ENCODE data around the gene PPARG. TPM values are rescaled to one million over a fixed set of nuclear protein-coding genes. Genes with fewer than 3 reads are reported as not detected.

The PPARG gene
- total and polyA plus RNA-seq, 2 experiments from 2014 or later: 0.49 to 0.76 TPM

- in situ Hi-C loops (cut with MboI): no loop called here
- H3K4me1 ChIP-seq (ENCODE audit: insufficient read depth): no peaks in the 10 kb centered on the region
- H3K4me2 ChIP-seq (ENCODE audit: unreplicated experiment): no peak overlapping the region
- no peaks in the 10 kb centered on the region for H3K9me3 ChIP-seq (ENCODE audit: low read depth)
- TF ChIP-seq EZH2 (IDR thresholded peaks at IDR 0.05; ENCODE audit: insufficient read depth, poor library complexity, severe bottlenecking) (no peak), EZH2phosphoT487 (IDR thresholded peaks at IDR 0.05; ENCODE audit: insufficient read depth, low read depth) (no peak)
- no peak overlapping the region for H3K9ac ChIP-seq
- H3K79me2 ChIP-seq (ENCODE audit: insufficient read depth): no peaks in the 10 kb centered on the region
- no peaks in the 10 kb centered on the region for H3K36me3 ChIP-seq (ENCODE audit: low read depth)
- H3K9me2 ChIP-seq (ENCODE audit: insufficient read depth): no peaks in the 10 kb centered on the region
- H4K20me1 ChIP-seq (ENCODE audit: insufficient read depth): no peaks in the 10 kb centered on the region
- H3F3A ChIP-seq (ENCODE audit: insufficient read depth): no peaks in the 10 kb centered on the region
- H3K4me3 ChIP-seq: no peak overlapping the region
- DNase-seq: no peak
- H3K27ac ChIP-seq: no peak overlapping the region
- H2AFZ ChIP-seq: no peak overlapping the region
- WGBS, 2 experiments (ENCODE audit: low coverage in 1 of 2, low lambda C conversion rate in 2 of 2, missing lambda C conversion rate in 2 of 2): 80 to 83% methylated on average over 1 of the region's 1 CpG
- H3K27me3 ChIP-seq (replicated peaks; ENCODE audit: insufficient read depth): no peaks in the 10 kb centered on the region
Observed at GRCh38 chr3:12463686-12464085, 174.8 kb downstream of the PPARG start.

GRCh38 chr3:12464181-12464580 is 175.3 kb downstream of the PPARG start:
- no peak for TF ChIP-seq EZH2 (IDR thresholded peaks at IDR 0.05; ENCODE audit: insufficient read depth, poor library complexity, severe bottlenecking)
- TF ChIP-seq EZH2phosphoT487 (IDR thresholded peaks at IDR 0.05; ENCODE audit: insufficient read depth, low read depth): no peak
- Histone ChIP-seq H3K4me3 (no peak overlapping the region), H3K79me2 (ENCODE audit: insufficient read depth) (no peaks in the 10 kb centered on the region), H3K4me1 (ENCODE audit: insufficient read depth) (no peaks in the 10 kb centered on the region), H2AFZ (no peak overlapping the region), H3K9me3 (ENCODE audit: low read depth) (no peaks in the 10 kb centered on the region), H3K36me3 (ENCODE audit: low read depth) (no peaks in the 10 kb centered on the region), H3K4me2 (ENCODE audit: unreplicated experiment) (no peak overlapping the region), H3K27ac (no peak overlapping the region), H4K20me1 (ENCODE audit: insufficient read depth) (no peaks in the 10 kb centered on the region), H3K9me2 (ENCODE audit: insufficient read depth) (no peaks in the 10 kb centered on the region), H3K27me3 (replicated peaks; ENCODE audit: insufficient read depth) (no peaks in the 10 kb centered on the region), H3F3A (ENCODE audit: insufficient read depth) (no peaks in the 10 kb centered on the region), H3K9ac (no peak overlapping the region)
- DNase-seq: no peak
- in situ Hi-C loops (cut with MboI): no loop called here

GRCh38 chr3:12465151-12465835 is 176.4 kb downstream of the PPARG start:
- DNase-seq: no peak
- in situ Hi-C loops (cut with MboI): no loop called here
- Histone ChIP-seq H3K79me2 (ENCODE audit: insufficient read depth) (no peaks in the 10 kb centered on the region), H3K4me1 (ENCODE audit: insufficient read depth) (no peaks in the 10 kb centered on the region), H3K4me2 (ENCODE audit: unreplicated experiment) (no peak overlapping the region), H3F3A (ENCODE audit: insufficient read depth) (peaks cover 4% of the 10 kb centered on the region; the same call in 1 of the 2 replicates), H4K20me1 (ENCODE audit: insufficient read depth) (no peaks in the 10 kb centered on the region), H2AFZ (no peak overlapping the region), H3K27me3 (replicated peaks; ENCODE audit: insufficient read depth) (no peaks in the 10 kb centered on the region), H3K27ac (no peak overlapping the region), H3K9ac (no peak overlapping the region), H3K36me3 (ENCODE audit: low read depth) (no peaks in the 10 kb centered on the region), H3K9me2 (ENCODE audit: insufficient read depth) (no peaks in the 10 kb centered on the region), H3K9me3 (ENCODE audit: low read depth) (no peaks in the 10 kb centered on the region), H3K4me3 (no peak overlapping the region)
- TF ChIP-seq EZH2phosphoT487 (IDR thresholded peaks at IDR 0.05; ENCODE audit: insufficient read depth, low read depth) (no peak), EZH2 (IDR thresholded peaks at IDR 0.05; ENCODE audit: insufficient read depth, poor library complexity, severe bottlenecking) (no peak)
- 78 to 81% methylated on average over 18 of the region's 18 CpGs for WGBS, 2 experiments (ENCODE audit: low coverage in 1 of 2, low lambda C conversion rate in 2 of 2, missing lambda C conversion rate in 2 of 2)

GRCh38 chr3:12465836-12466225 is 177.0 kb downstream of the PPARG start:
- Histone ChIP-seq H3K36me3 (ENCODE audit: low read depth) (no peaks in the 10 kb centered on the region), H3F3A (ENCODE audit: insufficient read depth) (peaks cover 6% of the 10 kb centered on the region; the same call in 1 of the 2 replicates), H3K9ac (no peak overlapping the region), H4K20me1 (ENCODE audit: insufficient read depth) (no peaks in the 10 kb centered on the region), H3K9me2 (ENCODE audit: insufficient read depth) (no peaks in the 10 kb centered on the region), H2AFZ (no peak overlapping the region), H3K27ac (no peak overlapping the region), H3K4me3 (no peak overlapping the region), H3K79me2 (ENCODE audit: insufficient read depth) (no peaks in the 10 kb centered on the region), H3K27me3 (replicated peaks; ENCODE audit: insufficient read depth) (no peaks in the 10 kb centered on the region), H3K9me3 (ENCODE audit: low read depth) (no peaks in the 10 kb centered on the region), H3K4me2 (ENCODE audit: unreplicated experiment) (no peak overlapping the region), H3K4me1 (ENCODE audit: insufficient read depth) (no peaks in the 10 kb centered on the region)
- no peak for DNase-seq
- TF ChIP-seq EZH2phosphoT487 (IDR thresholded peaks at IDR 0.05; ENCODE audit: insufficient read depth, low read depth) (no peak), EZH2 (IDR thresholded peaks at IDR 0.05; ENCODE audit: insufficient read depth, poor library complexity, severe bottlenecking) (no peak)
- in situ Hi-C loops (cut with MboI): no loop called here
- 28 to 47% methylated on average over 4 of the region's 4 CpGs for WGBS, 2 experiments (ENCODE audit: low coverage in 1 of 2, low lambda C conversion rate in 2 of 2, missing lambda C conversion rate in 2 of 2)
